ENCODE measurements around the gene CINP.

Gene CINP

DNA sequence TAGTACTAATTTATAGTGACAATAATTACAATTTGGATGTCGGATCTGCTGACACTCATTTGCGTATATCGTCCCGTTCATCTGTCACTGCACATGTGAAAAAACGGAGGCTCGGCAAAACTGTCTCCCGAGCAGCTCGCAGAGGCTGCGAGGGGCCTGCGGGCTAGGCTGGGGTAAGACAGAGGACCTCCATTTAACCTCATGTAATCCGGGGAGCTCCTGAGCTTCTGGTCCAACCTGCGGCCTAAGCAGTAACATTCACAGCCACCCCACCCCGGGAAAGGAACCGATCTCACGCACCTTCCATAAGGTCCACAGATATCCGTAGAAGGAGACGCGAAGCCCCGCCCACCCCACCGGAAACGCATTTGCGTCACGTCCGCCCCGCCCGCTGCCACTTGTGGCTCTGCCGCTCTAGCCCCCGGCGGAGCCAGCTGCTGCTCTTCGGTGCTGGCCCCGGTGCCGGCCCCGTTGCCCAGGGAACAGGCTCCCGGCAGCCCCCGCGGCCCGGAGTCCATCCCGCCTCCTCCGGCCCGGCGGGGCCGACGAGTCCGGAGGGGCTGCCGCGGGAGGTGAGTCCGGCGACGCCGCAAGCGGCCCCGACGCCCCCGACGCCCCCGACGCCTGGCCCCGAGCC, at the start of gene CINP, which contains the start of gene TECPR2:
TSS of gene CINP (minus strand) at position 346 of the 637 bp plus-strand sequence. CDS start at position 307, 39 bp downstream.
TSS of gene TECPR2 (plus strand) at position 397 of the 637 bp plus-strand sequence. CDS start 13,781 bp downstream, outside the sequence.
- peak; percentile 90 for DNase-seq (ENCODE audit: low read depth)

DNA sequence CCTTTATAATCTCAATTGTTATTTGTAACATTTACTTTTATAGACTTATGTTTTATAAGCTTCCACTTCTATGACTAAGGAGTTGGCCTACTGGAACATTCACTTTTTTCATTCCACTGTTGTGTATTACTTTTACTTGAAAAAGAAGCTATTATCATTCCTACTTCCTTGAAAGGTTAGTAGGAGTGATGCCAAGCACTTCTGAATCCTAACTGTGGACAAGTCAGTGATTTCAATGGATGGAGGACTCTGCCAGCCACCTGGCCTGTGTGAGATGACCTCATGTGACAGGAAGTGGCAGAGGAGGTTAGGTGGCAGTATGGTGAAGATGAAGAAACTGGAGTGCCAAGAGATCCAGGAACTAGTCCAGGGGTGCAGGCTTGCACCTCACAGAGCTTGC, 46.0 kb upstream of the CINP start:
- no peak for DNase-seq (ENCODE audit: low read depth)

GRCh38 chr14:102407258-102407657, 44.6 kb upstream of the CINP start:
- no peak for DNase-seq (ENCODE audit: low read depth)

DNA sequence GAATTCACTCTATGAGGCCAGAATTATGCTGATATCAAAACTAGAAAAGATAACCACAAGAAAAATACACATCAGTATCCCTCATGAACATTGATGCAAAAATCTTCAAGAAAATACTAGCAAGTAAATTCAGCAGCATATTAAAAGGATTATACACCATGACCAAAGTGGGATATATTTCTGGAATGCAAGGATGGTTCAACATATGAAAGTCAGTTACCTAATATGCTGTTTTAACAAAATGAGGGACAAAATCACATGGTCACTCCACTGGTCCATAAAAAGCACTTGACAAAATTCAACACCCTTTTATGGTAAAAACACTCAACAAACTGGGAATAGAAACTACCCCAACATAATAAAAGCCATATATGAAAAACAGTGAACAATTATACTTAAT, 40.3 kb upstream of the CINP start:
- no peak for DNase-seq (ENCODE audit: low read depth)

- DNase-seq (ENCODE audit: low read depth), result no peak
Measured at GRCh38 chr14:102396521-102396920, 33.8 kb upstream of the CINP start.

DNA sequence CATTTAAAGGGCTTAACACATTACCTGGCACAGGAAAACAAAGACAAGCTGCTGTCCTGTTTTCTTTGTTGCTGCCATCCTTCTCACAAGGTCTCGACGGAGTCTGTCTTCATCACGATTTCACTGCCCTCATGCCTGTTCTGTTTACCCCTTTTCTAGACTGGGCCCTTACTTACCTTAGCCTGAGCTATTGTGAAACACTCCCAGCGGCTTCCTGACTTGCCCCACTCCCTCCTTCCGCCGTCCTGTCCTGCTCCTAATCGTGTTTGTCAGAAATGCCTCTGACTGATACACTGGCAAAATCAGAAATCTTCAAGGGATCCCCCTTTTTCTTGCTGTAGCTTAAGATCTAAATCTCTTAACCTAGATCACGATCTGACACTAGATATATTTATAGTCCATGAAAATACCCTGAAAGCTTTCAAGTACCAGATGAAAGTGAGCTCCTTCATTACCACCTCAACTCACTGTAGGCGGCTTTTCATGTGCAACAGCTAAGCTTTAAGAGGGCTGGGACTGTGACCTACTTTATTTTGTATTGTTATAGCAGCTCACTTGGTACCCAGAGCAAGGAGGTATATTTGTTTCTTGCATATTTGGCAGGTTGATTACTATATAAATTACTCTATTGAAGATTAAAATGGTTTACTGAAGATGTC, 32.2 kb upstream of the CINP start:
- DNase-seq (ENCODE audit: low read depth), result no peak

- DNase-seq (ENCODE audit: low read depth), result peak; percentile 47
Measured at GRCh38 chr14:102392506-102392905, 29.8 kb upstream of the CINP start.

DNA sequence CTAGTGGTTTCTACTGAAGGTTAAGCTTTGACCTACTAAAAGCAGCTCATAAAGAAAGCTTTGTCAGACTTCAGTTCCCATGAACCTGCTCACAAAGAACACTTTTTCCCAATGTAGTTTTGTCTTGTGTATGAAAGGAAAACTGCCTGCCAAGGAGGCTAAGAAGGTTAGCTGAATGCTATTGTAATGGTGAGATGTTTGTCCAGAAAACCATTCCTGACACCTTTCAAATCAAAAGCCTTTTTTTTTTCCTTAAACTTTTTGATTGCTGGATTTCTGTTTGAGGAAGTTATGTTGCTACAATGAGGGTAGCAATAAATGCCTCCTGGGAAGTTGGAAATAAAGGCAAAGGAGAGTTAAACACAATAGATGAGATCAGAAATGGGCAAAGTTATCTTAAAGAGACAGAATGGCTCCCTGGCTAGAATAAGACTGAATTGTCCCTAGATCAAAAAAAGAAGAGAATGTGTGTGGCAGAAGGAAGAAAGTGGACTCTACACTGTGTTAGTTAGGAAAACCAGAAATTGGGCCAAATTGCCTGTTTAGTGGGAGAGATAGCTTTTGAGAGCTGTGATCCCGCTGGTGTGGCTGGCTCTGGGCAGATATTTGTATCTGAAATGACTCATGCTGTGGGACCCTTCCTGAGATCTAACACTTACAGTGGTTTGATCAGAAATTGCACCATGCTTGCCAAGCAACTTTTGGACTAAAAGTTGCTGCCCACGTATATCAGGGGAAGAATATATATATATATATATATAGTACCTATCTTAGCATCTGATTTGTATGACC, 27.6 kb upstream of the CINP start:
- no peak for DNase-seq (ENCODE audit: low read depth)

GRCh38 chr14:102389246-102389645, 26.6 kb upstream of the CINP start:
- no peak for DNase-seq (ENCODE audit: low read depth)

- DNase-seq (ENCODE audit: low read depth), result no peak
Measured at GRCh38 chr14:102387086-102387485, 24.4 kb upstream of the CINP start.

GRCh38 chr14:102378830-102379229, 16.1 kb upstream of the CINP start:
- no peak for DNase-seq (ENCODE audit: low read depth)

- no peak for DNase-seq (ENCODE audit: low read depth)
Measured at GRCh38 chr14:102377696-102378095, 15.0 kb upstream of the CINP start.

DNA sequence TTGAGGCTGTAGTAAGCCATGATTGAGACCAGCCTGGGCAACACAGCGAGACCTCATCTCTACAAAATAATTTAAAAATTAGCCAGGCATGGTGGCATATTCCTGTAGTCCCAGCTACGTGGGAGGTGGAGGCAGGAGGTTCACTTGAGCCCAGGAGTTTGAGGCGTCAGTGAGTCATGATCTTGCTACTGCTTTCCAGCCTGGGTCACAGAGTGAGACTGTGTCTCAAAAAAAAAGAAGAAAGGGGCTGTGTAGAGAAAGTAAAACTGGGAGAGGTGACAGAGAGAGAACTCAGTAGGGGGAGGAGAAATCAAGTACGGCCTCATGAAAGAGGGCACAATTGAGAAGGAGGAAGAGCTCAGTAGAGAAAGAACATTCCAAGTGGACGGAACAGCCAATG, 12.4 kb upstream of the CINP start:
- DNase-seq (ENCODE audit: low read depth), result no peak

- no peak for DNase-seq (ENCODE audit: low read depth)
Measured at GRCh38 chr14:102374264-102374663, 11.6 kb upstream of the CINP start.

DNA sequence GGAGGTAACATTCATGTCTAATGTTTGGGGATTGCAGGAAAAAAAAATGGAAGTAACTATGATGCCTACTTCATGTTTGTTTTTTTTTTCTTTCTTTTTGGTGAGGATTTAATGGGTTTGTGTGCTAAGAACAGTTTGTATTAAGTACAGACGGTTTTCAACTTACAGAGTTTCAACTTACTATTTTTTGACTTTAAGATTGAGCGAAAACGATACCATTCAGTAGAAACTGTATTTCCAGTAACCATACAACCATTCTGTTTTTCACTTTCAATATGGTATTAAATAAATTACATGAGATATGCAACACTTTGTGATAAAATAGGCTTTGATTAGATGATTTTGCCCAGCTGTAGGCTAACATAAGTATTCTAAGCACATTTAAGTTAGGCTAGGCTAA, 10.4 kb upstream of the CINP start:
- no peak for DNase-seq (ENCODE audit: low read depth)

DNA sequence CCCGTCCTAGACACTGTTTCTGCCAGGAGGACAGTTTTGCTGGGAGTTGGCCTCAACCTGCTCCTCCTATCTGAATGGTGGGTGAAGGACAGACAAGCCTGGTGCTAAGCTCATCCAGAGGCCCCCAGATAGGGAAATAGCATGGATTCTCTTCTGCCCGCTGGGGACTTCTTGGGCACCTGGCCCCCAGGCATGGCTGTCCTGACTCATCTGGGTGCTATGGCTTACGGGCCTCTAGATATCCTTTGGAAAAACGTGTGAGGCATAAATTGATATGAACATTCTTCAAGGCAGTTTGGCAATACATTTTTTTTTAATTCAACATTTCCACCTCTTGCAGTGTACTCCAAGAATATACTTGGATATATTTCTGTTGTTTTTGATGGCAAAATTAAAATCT, 8.7 kb upstream of the CINP start:
- no peak for DNase-seq (ENCODE audit: low read depth)

DNA sequence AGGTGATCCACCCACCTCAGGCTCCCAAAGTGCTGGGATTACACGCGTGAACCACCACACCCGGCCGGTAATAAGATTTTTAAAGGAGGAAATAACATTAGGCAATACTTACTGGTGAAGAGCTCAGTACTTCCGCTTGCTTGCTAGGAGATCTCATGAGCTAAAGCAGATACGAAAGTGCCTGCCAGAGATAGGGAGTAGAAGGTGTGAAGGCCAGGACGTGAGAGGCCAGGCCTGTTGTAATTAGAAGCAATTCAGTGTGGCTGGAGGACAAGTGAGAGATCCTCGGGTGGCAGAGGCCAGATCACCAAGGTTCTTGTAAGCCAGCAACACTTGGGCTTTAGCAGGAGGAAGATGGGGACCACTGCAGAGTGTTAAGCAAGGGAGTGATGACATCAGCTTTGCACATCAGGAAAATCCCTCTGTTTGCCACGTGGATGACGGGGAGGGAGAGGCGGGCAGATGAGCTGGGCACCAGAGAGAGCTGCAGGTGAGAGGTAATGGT, 7.7 kb upstream of the CINP start:
- DNase-seq (ENCODE audit: low read depth), result no peak

- peak; percentile 12 for DNase-seq (ENCODE audit: low read depth)
Measured at GRCh38 chr14:102363182-102363943, 673 bp upstream of the CINP start.

DNA sequence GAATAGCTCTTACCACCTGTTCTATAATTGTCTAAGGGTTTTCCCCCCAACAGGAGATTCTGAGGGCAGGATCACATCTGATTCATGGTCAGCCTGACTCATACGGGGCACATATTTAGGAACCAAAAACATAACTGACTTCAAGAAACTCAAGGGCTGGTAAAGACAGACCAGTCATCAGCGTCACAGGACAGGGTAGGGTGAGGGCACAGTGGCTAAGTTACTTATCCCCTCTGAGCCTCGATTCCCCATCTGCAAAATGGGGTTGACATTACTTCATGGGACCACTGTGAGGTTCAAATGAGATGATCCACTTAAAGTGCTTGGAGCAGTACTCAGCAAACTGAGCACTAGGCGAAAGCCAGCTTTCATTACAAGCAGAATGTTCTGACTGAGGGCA, 606 bp downstream of the CINP start:
- DNase-seq (ENCODE audit: low read depth), result peak; percentile 7

DNA sequence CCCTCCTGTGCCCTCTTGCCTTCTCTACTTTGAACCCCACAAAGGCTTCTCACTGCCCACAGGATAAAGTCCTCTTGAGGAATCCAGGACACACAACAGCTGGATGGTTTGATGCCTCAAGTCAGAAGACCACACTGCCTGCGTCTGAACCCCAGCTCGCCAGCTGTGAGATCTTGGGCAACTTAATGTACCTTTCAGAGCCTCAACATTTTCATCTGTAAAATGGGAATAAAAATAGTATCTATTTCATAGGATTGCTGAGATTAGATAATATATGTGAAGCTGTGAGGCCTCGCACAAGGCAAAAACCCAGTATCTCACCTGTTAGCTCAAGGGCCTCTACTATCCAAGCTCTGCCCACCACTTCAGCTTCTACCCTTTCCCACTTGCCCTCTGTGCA, 2.3 kb downstream of the CINP start:
- no peak for DNase-seq (ENCODE audit: low read depth)

DNA sequence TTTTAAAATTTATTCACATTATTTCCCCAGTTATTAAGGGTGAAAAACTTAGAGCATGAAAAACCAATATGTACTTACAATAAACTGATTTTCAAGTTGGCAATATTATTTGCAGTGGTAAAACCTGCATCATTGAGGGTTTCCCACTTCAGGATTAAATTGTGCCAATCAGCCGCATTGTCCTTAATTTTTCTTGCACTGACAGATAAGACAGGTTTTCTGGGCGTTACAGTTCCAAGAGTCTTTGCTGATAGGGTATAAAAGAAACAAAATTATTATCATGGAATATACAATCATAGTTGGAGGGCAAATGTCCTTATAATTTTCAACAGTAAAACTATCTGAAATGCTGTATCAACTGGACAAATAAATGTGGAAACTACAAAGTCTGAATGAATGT, 3.3 kb downstream of the CINP start:
- DNase-seq (ENCODE audit: low read depth), result no peak

GRCh38 chr14:102356280-102356679, 6.4 kb downstream of the CINP start:
- DNase-seq (ENCODE audit: low read depth), result no peak
